GM18868 (cell line): ENCODE results near the gene IGFBPL1.
"Not testable (repeated sequence)": the region's sequence is repeated elsewhere in the genome, so short reads cannot be mapped to it uniquely, and the experiment has no call there.

Experiments used
- ATAC-seq: cut with Tn5 transposase; IDR thresholded peaks from one replicate; pipeline ENCODE4 v1.9.1; 2021; ENCODE audit warnings: mild to moderate bottlenecking, moderate library complexity; ENCODE audit not compliant: unreplicated experiment

The IGFBPL1 gene, protein sequence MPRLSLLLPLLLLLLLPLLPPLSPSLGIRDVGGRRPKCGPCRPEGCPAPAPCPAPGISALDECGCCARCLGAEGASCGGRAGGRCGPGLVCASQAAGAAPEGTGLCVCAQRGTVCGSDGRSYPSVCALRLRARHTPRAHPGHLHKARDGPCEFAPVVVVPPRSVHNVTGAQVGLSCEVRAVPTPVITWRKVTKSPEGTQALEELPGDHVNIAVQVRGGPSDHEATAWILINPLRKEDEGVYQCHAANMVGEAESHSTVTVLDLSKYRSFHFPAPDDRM

DNA sequence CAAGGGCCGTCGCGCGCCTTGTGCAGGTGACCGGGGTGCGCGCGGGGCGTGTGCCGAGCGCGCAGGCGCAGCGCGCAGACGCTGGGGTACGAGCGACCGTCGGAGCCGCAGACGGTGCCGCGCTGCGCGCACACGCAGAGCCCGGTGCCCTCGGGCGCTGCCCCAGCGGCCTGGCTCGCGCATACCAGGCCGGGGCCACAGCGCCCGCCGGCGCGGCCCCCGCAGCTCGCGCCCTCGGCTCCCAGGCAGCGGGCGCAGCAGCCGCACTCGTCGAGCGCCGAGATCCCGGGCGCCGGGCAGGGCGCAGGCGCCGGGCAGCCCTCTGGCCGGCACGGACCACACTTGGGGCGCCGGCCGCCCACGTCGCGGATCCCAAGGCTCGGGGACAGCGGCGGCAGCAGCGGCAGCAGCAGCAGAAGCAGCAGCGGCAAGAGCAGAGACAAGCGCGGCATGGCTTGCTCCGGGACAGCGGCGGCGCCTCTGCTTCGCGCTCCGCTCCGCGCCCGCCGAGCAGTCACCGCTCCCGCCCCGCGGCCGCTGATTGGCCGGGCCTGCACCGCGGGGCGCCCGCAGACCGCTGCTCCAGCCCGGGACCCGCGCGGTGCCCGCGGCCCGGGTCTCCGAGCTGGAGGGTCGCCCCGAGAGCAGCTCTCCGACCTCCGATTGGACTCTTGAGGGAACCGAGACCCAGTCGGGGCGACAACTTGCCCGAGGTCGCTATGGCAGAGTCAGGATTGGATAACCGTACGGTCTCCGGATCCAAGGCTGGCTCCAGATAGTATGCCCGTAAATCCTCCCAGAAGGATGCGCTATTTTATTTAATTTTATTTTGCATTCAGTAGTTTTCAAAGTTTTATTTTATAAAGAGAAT, at the start of gene IGFBPL1:
Gene IGFBPL1 (minus strand): TSS at position 482 of the 871 bp plus-strand sequence. CDS start 30 bp downstream, at position 452.
- peak; percentile 58 for ATAC-seq

- ATAC-seq, result not testable (repeated sequence)
Observed at GRCh38 chr9:38472583-38473249, 48.5 kb upstream of the IGFBPL1 start.

DNA sequence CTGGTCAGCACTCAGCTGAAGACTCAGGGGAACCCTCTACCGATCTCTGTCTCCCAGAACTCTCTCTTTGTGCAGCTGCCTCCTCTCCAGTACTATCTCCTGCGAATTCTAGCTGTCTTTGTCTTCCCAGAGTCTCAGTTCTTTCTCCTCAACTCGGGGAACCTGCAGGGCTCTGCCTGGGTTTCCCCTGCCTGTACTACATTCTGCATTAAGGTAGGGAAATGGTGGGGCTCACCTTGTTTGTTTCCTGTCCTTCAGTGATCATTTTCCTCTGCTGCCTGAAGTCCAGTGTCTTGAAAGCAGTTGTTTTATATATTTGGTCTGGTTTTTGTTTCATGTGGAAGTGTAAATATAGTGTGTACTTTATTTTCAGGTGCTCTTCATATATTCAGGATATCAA, 43.1 kb upstream of the IGFBPL1 start:
- no peak for ATAC-seq

DNA sequence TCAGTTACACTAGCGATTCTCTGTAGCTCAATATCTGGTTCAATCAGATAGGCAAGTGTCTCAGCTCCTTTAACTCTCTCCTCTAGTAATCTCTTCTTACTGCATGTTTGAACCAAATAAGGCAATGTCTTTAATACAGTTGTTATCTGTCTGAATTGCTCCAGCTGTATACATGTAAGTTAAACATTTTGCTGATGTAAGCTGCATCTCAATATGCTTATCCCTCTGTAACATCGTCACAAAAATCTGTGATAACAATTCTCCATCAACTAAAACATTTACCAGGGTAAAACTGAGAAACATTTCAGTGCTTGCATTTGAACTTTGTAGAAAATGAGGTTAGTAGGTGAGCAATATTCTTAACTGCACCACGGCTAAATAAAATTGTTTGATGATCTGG, 29.6 kb upstream of the IGFBPL1 start:
- ATAC-seq, result no peak

GRCh38 chr9:38451162-38451561, 26.9 kb upstream of the IGFBPL1 start:
- no peak for ATAC-seq

GRCh38 chr9:38447703-38448102, 23.4 kb upstream of the IGFBPL1 start:
- no peak for ATAC-seq

- peak; percentile 85 for ATAC-seq
Observed at GRCh38 chr9:38445154-38446043, 21.1 kb upstream of the IGFBPL1 start.

DNA sequence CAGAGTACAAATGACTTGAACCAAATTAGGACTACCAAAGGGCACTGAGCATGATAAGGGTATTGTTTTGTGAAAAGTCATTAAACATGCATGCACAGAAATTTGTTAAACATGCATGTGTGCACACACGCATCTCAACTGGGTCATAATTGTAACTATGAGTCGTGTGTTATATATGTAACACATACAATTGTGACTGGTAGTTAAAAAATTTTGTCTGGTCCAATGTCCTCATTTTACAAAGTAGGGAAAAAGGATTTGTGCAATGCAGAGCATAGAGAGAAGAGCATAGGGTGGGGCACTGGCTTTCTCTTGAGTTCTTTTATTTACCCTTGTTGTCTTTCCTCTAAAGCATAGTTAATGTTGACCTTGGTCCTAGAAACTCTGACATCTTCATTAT, 19.3 kb upstream of the IGFBPL1 start:
- no peak for ATAC-seq

- ATAC-seq, result no peak
Observed at GRCh38 chr9:38443181-38443580, 18.9 kb upstream of the IGFBPL1 start.

- ATAC-seq, result no peak
Observed at GRCh38 chr9:38442473-38443096, 18.3 kb upstream of the IGFBPL1 start.

DNA sequence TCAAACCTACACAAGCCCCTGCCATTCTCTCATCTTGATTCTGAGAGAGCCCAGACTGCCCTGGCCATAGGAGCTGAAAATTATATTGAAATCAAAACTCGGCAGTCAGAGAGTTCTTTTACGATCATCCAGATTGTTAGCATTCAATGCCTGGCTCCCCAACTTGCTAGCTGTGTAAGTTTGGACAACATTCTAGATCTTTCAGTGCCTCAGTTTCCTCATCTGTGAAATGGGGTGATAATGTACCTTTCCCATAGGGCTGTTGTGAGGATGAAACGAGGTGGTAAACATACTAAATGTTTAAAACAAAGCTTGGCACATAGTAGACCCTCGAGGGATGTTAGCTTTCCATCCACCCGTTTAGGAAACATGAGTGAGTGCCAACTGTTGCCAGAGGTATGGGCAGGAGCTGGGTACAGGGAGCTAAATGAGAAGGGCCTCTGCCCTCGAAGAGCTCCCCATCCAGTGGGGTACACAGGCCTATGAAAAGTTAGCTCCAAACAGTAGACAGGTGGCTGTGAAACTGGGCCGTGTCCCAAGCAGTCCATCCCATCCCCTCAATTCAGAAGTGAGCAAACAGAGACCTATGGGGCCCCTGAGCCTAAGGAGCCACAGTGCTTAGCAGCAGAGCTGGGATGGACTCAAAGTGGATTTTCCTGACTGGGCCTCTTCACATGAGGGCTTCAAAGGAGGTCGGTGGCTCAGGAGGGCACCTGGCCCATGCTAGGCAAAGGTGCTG, 17.3 kb upstream of the IGFBPL1 start:
- no peak for ATAC-seq

GRCh38 chr9:38440516-38440915, 16.3 kb upstream of the IGFBPL1 start:
- no peak for ATAC-seq

- no peak for ATAC-seq
Observed at GRCh38 chr9:38439916-38440301, 15.7 kb upstream of the IGFBPL1 start.

GRCh38 chr9:38439291-38439915, 15.1 kb upstream of the IGFBPL1 start:
- no peak for ATAC-seq

DNA sequence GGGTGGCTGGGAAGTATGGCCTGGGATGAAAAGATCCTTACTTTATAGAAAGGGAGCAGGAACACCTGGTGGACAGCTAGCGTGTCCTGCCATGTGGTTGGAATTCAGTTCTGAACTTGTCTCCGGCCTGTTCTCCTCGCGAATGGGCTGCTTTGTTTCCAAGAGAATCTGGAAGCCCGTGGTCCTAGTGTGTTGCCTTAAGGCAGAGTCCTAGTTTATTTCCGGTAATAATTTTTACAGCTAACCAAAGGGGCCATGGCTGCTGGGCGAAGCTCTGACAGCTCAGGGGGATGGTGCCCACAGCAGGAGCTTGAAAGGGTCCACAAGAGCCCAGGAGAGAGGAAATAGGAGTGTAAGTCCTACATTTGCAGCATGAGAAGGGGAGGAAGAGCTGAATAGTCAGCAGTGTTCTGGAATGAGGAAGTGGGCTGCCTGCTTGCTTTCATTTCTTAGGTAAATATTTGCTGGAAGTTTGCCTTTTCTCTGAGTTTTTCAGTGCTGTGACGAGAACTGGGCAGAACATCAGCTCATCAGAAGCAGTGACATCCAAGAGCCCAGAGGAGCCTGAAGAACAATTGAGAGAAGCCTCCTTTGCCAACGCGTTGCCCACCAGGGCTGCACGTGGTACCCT, 13.1 kb upstream of the IGFBPL1 start:
- ATAC-seq, result peak; percentile 70

DNA sequence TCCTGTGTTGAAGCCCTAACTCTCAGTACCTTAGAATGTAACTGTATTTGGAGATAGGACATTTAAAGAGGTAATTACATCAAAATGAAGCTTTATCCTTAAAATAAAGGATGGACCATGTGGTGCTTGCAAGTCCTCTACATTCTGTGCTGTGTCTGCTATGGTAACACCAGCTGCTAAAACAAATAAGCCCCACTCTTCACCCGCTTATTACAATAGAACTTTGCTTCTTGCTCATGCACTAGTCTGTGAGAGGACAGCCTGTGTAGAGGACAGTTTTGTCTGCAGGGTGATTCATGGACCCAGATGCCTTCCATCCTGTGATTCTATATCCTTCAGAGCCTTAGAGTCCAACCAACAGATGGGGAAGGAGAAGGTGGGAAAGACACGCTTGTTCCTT, 12.5 kb upstream of the IGFBPL1 start:
- no peak for ATAC-seq

DNA sequence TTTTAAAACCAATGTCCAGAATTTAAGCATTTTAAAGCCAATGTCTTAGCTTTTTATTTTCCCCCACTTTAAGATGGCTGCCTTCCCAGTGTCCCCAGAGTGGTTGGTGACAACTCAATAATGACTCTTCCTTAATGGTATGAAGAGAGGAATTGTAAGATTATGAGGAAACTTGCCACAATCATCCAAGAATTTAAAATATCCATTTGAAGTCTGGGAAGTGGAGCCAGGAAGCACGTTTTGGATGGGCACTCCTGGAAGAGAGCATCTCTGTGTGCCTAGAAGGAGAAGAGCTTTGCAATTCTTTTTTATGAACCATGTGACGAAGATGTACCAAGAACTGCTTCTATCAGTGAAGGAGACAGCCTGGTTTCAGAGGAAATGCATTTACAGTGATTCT, 11.3 kb upstream of the IGFBPL1 start:
- ATAC-seq, result no peak

GRCh38 chr9:38434853-38435252, 10.6 kb upstream of the IGFBPL1 start:
- ATAC-seq, result no peak

GRCh38 chr9:38434365-38434764, 10.1 kb upstream of the IGFBPL1 start:
- no peak for ATAC-seq
